Activated T-helper 17 cell treated with anti-CD3 and anti-CD28 coated beads, Interleukin-2, amount 50 U/mL, for 72 hours (primary cell): Measurements from ENCODE around the gene CCR5. TPM values are rescaled to one million over a fixed set of nuclear protein-coding genes. Genes with fewer than 3 reads are reported as not detected.

Source experiments
- ATAC-seq: fragments of 150-1000 bp; cut with Tn5 transposase; replicated peaks from 2 replicates; pipeline ENCODE4 v1.10.0; 2021; ENCODE audit warnings: mild to moderate bottlenecking, moderate library complexity
- H3K27ac Mint-ChIP-seq: one replicate; pipeline ENCODE4 v1.8.0; 2022; ENCODE audit warnings: mixed read lengths
- H3K27me3 Mint-ChIP-seq: one replicate; pipeline ENCODE4 v1.8.0; 2022; ENCODE audit warnings: mixed read lengths
- H3K36me3 Mint-ChIP-seq: one replicate; pipeline ENCODE4 v1.8.0; 2022; ENCODE audit warnings: low read depth, mild to moderate bottlenecking, mixed read lengths
- H3K4me1 Mint-ChIP-seq: one replicate; pipeline ENCODE4 v1.8.0; 2022; ENCODE audit warnings: mixed read lengths
- H3K4me3 Mint-ChIP-seq: one replicate; pipeline ENCODE4 v1.8.0; 2022; ENCODE audit warnings: mild to moderate bottlenecking, mixed read lengths
- H3K9me3 Mint-ChIP-seq: one replicate; pipeline ENCODE4 v1.8.0; 2022; ENCODE audit warnings: mixed read lengths
- total RNA-seq, 2 donors: library from RNA; stranded (reverse); gene quantifications; one replicate each; pipeline ENCODE4 v1.2.3, GENCODE V29; 2022

CCR5 gene
- total RNA-seq, 2 donors from 2014 or later, result 2.2 to 13.8 TPM

DNA sequence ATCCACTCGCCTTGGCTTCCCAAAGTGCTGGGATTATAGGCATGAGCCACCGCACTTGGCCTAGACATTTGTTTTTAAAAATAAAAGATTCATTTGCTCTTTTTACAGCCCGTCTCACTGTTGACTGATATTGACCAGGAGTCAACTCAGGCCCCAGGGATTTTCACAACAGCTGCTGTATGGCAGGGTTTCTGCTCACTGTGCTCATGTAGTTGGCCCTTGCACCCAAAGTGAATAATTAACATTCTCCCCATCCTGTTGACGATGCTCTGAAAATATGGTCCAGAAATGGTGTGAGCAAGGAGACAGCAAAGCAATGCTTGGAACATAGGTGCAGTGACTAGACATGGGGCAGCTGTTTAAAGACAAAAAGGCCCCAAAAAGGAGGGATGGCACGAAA, 2.9 kb upstream of the CCR5 start:
- Mint-ChIP-seq H3K4me3 (peak overlapping the region; percentile 68), H3K36me3 (no peaks in the 10 kb centered on the region), H3K4me1 (peaks cover 42% of the 10 kb centered on the region), H3K27ac (peak overlapping the region; percentile 96), H3K9me3 (no peaks in the 10 kb centered on the region), H3K27me3 (no peaks in the 10 kb centered on the region)
- no peak for ATAC-seq

- H3K36me3 Mint-ChIP-seq, result no peaks in the 10 kb centered on the region
- no peaks in the 10 kb centered on the region for H3K27me3 Mint-ChIP-seq
- peak overlapping the region; percentile 96 for H3K27ac Mint-ChIP-seq
- H3K9me3 Mint-ChIP-seq, result no peaks in the 10 kb centered on the region
- H3K4me1 Mint-ChIP-seq, result peaks cover 42% of the 10 kb centered on the region
- peak; percentile 29 for ATAC-seq
- H3K4me3 Mint-ChIP-seq, result peak overlapping the region; percentile 68
Measured at GRCh38 chr3:46368569-46368968, 2.2 kb upstream of the CCR5 start.

GRCh38 chr3:46369151-46369550, 1.6 kb upstream of the CCR5 start:
- peak; percentile 6 for ATAC-seq
- Mint-ChIP-seq H3K36me3 (no peaks in the 10 kb centered on the region), H3K27ac (peak overlapping the region; percentile 96), H3K4me3 (peak overlapping the region; percentile 68), H3K27me3 (no peaks in the 10 kb centered on the region), H3K9me3 (no peaks in the 10 kb centered on the region), H3K4me1 (peaks cover 42% of the 10 kb centered on the region)

DNA sequence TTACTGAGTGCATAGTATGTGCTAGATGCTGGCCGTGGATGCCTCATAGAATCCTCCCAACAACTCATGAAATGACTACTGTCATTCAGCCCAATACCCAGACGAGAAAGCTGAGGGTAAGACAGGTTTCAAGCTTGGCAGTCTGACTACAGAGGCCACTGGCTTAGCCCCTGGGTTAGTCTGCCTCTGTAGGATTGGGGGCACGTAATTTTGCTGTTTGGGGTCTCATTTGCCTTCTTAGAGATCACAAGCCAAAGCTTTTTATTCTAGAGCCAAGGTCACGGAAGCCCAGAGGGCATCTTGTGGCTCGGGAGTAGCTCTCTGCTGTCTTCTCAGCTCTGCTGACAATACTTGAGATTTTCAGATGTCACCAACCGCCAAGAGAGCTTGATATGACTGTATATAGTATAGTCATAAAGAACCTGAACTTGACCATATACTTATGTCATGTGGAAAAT, 1.0 kb upstream of the CCR5 start:
- Mint-ChIP-seq H3K9me3 (no peaks in the 10 kb centered on the region), H3K4me1 (peaks cover 48% of the 10 kb centered on the region), H3K4me3 (peak overlapping the region; percentile 68), H3K27me3 (peaks cover 4% of the 10 kb centered on the region), H3K36me3 (no peaks in the 10 kb centered on the region), H3K27ac (peak overlapping the region; percentile 96)
- peak; percentile 87 for ATAC-seq

GRCh38 chr3:46371519-46372340, 984 bp downstream of the CCR5 start:
- peak overlapping the region; percentile 68 for H3K4me3 Mint-ChIP-seq
- H3K27ac Mint-ChIP-seq, result peak overlapping the region; percentile 96
- no peak for ATAC-seq
- H3K27me3 Mint-ChIP-seq, result peaks cover 5% of the 10 kb centered on the region
- H3K4me1 Mint-ChIP-seq, result peaks cover 54% of the 10 kb centered on the region
- H3K9me3 Mint-ChIP-seq, result no peaks in the 10 kb centered on the region
- no peaks in the 10 kb centered on the region for H3K36me3 Mint-ChIP-seq

DNA sequence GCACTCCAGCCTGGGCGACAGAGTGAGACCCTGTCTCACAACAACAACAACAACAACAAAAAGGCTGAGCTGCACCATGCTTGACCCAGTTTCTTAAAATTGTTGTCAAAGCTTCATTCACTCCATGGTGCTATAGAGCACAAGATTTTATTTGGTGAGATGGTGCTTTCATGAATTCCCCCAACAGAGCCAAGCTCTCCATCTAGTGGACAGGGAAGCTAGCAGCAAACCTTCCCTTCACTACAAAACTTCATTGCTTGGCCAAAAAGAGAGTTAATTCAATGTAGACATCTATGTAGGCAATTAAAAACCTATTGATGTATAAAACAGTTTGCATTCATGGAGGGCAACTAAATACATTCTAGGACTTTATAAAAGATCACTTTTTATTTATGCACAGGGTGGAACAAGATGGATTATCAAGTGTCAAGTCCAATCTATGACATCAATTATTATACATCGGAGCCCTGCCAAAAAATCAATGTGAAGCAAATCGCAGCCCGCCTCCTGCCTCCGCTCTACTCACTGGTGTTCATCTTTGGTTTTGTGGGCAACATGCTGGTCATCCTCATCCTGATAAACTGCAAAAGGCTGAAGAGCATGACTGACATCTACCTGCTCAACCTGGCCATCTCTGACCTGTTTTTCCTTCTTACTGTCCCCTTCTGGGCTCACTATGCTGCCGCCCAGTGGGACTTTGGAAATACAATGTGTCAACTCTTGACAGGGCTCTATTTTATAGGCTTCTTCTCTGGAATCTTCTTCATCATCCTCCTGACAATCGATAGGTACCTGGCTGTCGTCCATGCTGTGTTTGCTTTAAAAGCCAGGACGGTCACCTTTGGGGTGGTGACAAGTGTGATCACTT, 2.0 kb downstream of the CCR5 start:
- peaks cover 5% of the 10 kb centered on the region for H3K27me3 Mint-ChIP-seq

GRCh38 chr3:46374755-46375154, 4.0 kb downstream of the CCR5 start:
- no peak overlapping the region for H3K27ac Mint-ChIP-seq
- H3K4me1 Mint-ChIP-seq, result peaks cover 37% of the 10 kb centered on the region
- no peak for ATAC-seq
- no peaks in the 10 kb centered on the region for H3K9me3 Mint-ChIP-seq
- no peaks in the 10 kb centered on the region for H3K36me3 Mint-ChIP-seq
- H3K4me3 Mint-ChIP-seq, result peak overlapping the region; percentile 2
- H3K27me3 Mint-ChIP-seq, result peaks cover 5% of the 10 kb centered on the region

More for the DNA sequence above, 2.0 kb downstream of the CCR5 start:
- no peaks in the 10 kb centered on the region for H3K9me3 Mint-ChIP-seq
- no peak for ATAC-seq
- no peaks in the 10 kb centered on the region for H3K36me3 Mint-ChIP-seq
- H3K4me1 Mint-ChIP-seq, result peaks cover 52% of the 10 kb centered on the region
- H3K27ac Mint-ChIP-seq, result no peak overlapping the region
- H3K4me3 Mint-ChIP-seq, result peak overlapping the region; percentile 68

DNA sequence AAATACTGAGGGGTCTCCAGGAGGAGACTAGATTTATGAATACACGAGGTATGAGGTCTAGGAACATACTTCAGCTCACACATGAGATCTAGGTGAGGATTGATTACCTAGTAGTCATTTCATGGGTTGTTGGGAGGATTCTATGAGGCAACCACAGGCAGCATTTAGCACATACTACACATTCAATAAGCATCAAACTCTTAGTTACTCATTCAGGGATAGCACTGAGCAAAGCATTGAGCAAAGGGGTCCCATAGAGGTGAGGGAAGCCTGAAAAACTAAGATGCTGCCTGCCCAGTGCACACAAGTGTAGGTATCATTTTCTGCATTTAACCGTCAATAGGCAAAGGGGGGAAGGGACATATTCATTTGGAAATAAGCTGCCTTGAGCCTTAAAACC, 4.5 kb downstream of the CCR5 start:
- Mint-ChIP-seq H3K27me3 (peaks cover 5% of the 10 kb centered on the region), H3K4me3 (peak overlapping the region; percentile 2), H3K4me1 (peaks cover 32% of the 10 kb centered on the region), H3K9me3 (no peaks in the 10 kb centered on the region), H3K36me3 (no peaks in the 10 kb centered on the region), H3K27ac (peak overlapping the region; percentile 15)
- ATAC-seq, result peak; percentile 65

DNA sequence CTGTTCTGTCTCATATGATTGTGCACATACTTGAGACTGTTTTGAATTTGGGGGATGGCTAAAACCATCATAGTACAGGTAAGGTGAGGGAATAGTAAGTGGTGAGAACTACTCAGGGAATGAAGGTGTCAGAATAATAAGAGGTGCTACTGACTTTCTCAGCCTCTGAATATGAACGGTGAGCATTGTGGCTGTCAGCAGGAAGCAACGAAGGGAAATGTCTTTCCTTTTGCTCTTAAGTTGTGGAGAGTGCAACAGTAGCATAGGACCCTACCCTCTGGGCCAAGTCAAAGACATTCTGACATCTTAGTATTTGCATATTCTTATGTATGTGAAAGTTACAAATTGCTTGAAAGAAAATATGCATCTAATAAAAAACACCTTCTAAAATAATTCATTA, 5.1 kb downstream of the CCR5 start:
- Mint-ChIP-seq H3K27ac (peak overlapping the region; percentile 15), H3K4me1 (peaks cover 31% of the 10 kb centered on the region), H3K36me3 (no peaks in the 10 kb centered on the region), H3K4me3 (peak overlapping the region; percentile 2), H3K27me3 (peaks cover 5% of the 10 kb centered on the region), H3K9me3 (no peaks in the 10 kb centered on the region)
- ATAC-seq, result no peak

DNA sequence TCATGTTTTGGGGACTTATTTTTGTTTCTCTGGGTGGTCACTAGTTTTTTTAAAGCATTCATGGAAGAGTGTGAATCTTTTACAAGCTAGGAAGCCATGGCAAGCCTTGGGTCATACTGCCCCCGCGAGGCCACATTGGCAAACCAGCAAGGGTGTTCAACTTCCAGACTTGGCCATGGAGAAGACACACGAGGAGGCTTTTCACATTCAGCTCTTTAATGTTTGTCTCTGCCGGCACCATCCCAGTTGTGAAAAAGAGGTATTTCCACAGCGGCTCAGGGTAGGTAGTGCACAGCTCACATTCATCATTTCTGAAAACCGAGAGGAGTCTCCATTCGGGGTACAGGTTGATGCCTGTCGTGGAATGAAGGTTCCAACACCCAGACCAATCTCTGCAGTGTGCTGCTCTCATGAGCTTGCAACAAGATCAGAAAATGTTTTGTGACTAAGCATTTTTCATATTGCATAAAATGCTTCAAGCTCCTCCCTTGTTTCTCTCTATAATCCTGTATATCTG, 7.7 kb downstream of the CCR5 start:
- Mint-ChIP-seq H3K4me1 (peaks cover 31% of the 10 kb centered on the region), H3K9me3 (no peaks in the 10 kb centered on the region), H3K36me3 (no peaks in the 10 kb centered on the region), H3K27me3 (peaks cover 5% of the 10 kb centered on the region), H3K4me3 (no peak overlapping the region), H3K27ac (no peak overlapping the region)
- no peak for ATAC-seq

- Mint-ChIP-seq H3K36me3 (no peaks in the 10 kb centered on the region), H3K4me1 (peaks cover 16% of the 10 kb centered on the region), H3K27ac (no peak overlapping the region), H3K9me3 (no peaks in the 10 kb centered on the region), H3K4me3 (no peak overlapping the region), H3K27me3 (peaks cover 4% of the 10 kb centered on the region)
- ATAC-seq, result peak; percentile 21
Measured at GRCh38 chr3:46380471-46381221, 9.9 kb downstream of the CCR5 start.

DNA sequence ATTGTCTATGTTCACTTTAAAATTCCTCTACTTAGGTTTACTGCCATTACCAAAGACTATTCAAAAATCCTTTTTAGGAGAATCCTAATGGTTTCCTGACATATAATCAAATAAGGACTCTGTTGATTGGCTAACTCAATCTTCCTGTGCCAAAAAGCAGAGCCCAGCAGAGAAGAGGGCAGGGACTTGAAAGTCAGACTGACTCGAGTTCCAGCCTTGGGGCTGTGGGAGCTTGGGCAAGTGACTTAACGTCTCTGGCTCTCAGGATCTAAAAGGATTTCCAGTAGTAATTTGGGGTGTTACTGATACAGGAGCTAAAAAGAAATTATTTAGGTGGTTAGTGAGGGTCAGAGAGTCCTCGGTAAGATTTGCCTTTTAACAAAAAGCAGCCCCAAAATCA, 10.9 kb downstream of the CCR5 start:
- Mint-ChIP-seq H3K27ac (no peak overlapping the region), H3K4me3 (no peak overlapping the region), H3K36me3 (no peaks in the 10 kb centered on the region), H3K9me3 (no peaks in the 10 kb centered on the region), H3K27me3 (peaks cover 4% of the 10 kb centered on the region), H3K4me1 (peaks cover 13% of the 10 kb centered on the region)
- no peak for ATAC-seq

DNA sequence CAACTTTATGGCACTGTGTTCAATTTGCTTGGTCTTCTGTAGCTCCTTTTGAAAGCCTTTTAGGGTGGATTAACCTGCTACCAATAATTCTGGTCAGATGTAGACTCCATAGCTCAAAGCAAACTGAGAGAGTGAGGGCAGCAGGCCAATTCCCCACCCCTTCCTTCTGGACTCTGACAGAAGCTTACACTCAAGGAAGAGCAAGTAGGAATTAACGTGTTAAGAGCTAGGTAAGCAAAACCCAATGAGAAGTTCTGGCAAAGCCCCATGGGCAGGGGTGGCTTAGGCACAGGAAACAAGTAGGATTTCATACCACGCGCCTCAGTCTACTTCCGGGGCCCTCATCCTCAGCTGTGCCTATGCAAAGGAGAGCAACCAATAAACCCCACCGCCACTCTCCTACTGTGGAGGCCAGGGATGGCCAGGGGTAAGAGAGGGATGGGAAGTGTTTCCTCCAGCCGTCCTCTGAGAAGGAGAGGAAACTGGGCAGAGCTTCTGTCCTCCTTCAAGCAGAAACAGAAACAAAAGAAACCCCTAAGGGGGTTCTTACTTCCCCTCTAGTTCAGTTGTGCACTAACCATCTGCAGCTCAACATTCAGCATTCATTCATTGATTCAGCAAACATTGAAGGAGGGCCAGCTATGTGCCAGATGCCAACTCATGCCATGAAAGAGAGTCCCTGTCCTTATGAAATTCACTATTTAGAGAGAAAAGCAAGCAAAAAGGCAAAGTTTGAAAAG, 12.6 kb downstream of the CCR5 start:
- Mint-ChIP-seq H3K27me3 (peaks cover 4% of the 10 kb centered on the region), H3K4me1 (peaks cover 9% of the 10 kb centered on the region), H3K36me3 (no peaks in the 10 kb centered on the region), H3K4me3 (no peak overlapping the region), H3K9me3 (no peaks in the 10 kb centered on the region), H3K27ac (no peak overlapping the region)
- no peak for ATAC-seq
